Osteocyte (in vitro differentiated cells): ENCODE data around the gene MASP1. TPM values are rescaled to one million over a fixed set of nuclear protein-coding genes. Genes with fewer than 3 reads are reported as not detected.
A peak's percentile ranks its signal among the peaks of the same experiment; 100 is the strongest.

Experiments
- DNase-seq: peaks from one replicate; pipeline ENCODE4 v3.0.0; 2021; ENCODE audit warnings: mixed read lengths; ENCODE audit not compliant: unreplicated experiment; ENCODE audit errors: extremely low spot score
- H3K27ac Mint-ChIP-seq: one replicate; pipeline ENCODE4 v1.8.0; 2021; ENCODE audit warnings: mild to moderate bottlenecking, mixed read lengths; ENCODE audit not compliant: unreplicated experiment
- H3K27me3 Mint-ChIP-seq: one replicate; pipeline ENCODE4 v1.8.0; 2021; ENCODE audit warnings: mixed read lengths; ENCODE audit not compliant: unreplicated experiment
- H3K36me3 Mint-ChIP-seq: one replicate; pipeline ENCODE4 v1.8.0; 2021; ENCODE audit warnings: mixed read lengths; ENCODE audit not compliant: unreplicated experiment
- H3K4me1 Mint-ChIP-seq: one replicate; pipeline ENCODE4 v1.8.0; 2021; ENCODE audit warnings: mixed read lengths; ENCODE audit not compliant: unreplicated experiment
- H3K4me3 Mint-ChIP-seq: one replicate; pipeline ENCODE4 v1.8.0; 2021; ENCODE audit warnings: mild to moderate bottlenecking, moderate library complexity, mixed read lengths; ENCODE audit not compliant: unreplicated experiment
- H3K9me3 Mint-ChIP-seq: one replicate; pipeline ENCODE4 v1.8.0; 2021; ENCODE audit warnings: mixed read lengths; ENCODE audit not compliant: unreplicated experiment
- CTCF ChIP-seq: fragments of 200-600 bp; sonication (generic); IDR thresholded peaks from 2 replicates; pipeline ENCODE4 v1.5.0; 2021; ENCODE audit warnings: antibody characterized with exemption, mild to moderate bottlenecking, moderate library complexity
- total RNA-seq: library from RNA; stranded (reverse); gene quantifications from 2 replicates; pipeline ENCODE4 v1.2.1, GENCODE V29; 2021

MASP1 gene
- total RNA-seq, 1 donor from 2014 or later: not detected

GRCh38 chr3:187212196-187212545, 79.4 kb downstream of the MASP1 start:
- Mint-ChIP-seq H3K4me1 (peaks cover 38% of the 10 kb centered on the region), H3K9me3 (no peaks in the 10 kb centered on the region), H3K4me3 (no peak overlapping the region), H3K27me3 (peaks cover 4% of the 10 kb centered on the region), H3K27ac (no peak overlapping the region), H3K36me3 (no peaks in the 10 kb centered on the region)
- no peak for DNase-seq
- no peak for TF ChIP-seq CTCF

- Mint-ChIP-seq H3K27me3 (peaks cover 2% of the 10 kb centered on the region), H3K27ac (no peak overlapping the region), H3K9me3 (no peaks in the 10 kb centered on the region), H3K4me3 (no peak overlapping the region), H3K4me1 (peaks cover 38% of the 10 kb centered on the region), H3K36me3 (no peaks in the 10 kb centered on the region)
- DNase-seq: no peak
- no peak for TF ChIP-seq CTCF
Observed at GRCh38 chr3:187211532-187212195, 79.9 kb downstream of the MASP1 start.

GRCh38 chr3:187210545-187211327, 80.8 kb downstream of the MASP1 start:
- Mint-ChIP-seq H3K36me3 (no peaks in the 10 kb centered on the region), H3K9me3 (no peaks in the 10 kb centered on the region), H3K4me3 (no peak overlapping the region), H3K27me3 (peaks cover 2% of the 10 kb centered on the region), H3K27ac (peak overlapping the region; percentile 67), H3K4me1 (peaks cover 38% of the 10 kb centered on the region)
- no peak for TF ChIP-seq CTCF
- no peak for DNase-seq

- Mint-ChIP-seq H3K36me3 (no peaks in the 10 kb centered on the region), H3K9me3 (no peaks in the 10 kb centered on the region), H3K27ac (peak overlapping the region; percentile 67), H3K4me1 (peaks cover 38% of the 10 kb centered on the region), H3K27me3 (peaks cover 8% of the 10 kb centered on the region), H3K4me3 (no peak overlapping the region)
- DNase-seq: no peak
- TF ChIP-seq CTCF: no peak
Observed at GRCh38 chr3:187210091-187210490, 81.4 kb downstream of the MASP1 start.

GRCh38 chr3:187209491-187209890, 82.0 kb downstream of the MASP1 start:
- H3K4me3 Mint-ChIP-seq: no peak overlapping the region
- no peak overlapping the region for H3K27ac Mint-ChIP-seq
- no peak for DNase-seq
- H3K36me3 Mint-ChIP-seq: no peaks in the 10 kb centered on the region
- H3K27me3 Mint-ChIP-seq: peaks cover 11% of the 10 kb centered on the region
- H3K4me1 Mint-ChIP-seq: peaks cover 38% of the 10 kb centered on the region
- no peaks in the 10 kb centered on the region for H3K9me3 Mint-ChIP-seq
- TF ChIP-seq CTCF: no peak
